DOHH2 (cell line): Measurements from ENCODE around the gene UCP3.

Experiments
- EZH2phosphoT487 ChIP-seq: fragments of 200-600 bp; sonication (generic); IDR thresholded peaks from 2 replicates; pipeline ENCODE4 v1.6.1; 2017; ENCODE audit warnings: borderline replicate concordance, mild to moderate bottlenecking, antibody characterized with exemption, low read length, moderate library complexity, mixed read lengths
- TF ChIP-seq, protein P1 (sequence below): fragments of 200-600 bp; sonication (generic); IDR thresholded peaks from one replicate; pipeline ENCODE4 v1.5.1; 2014; ENCODE audit warnings: antibody characterized with exemption, mild to moderate bottlenecking, low read depth, low read length; ENCODE audit not compliant: poor library complexity, severe bottlenecking

DNA sequence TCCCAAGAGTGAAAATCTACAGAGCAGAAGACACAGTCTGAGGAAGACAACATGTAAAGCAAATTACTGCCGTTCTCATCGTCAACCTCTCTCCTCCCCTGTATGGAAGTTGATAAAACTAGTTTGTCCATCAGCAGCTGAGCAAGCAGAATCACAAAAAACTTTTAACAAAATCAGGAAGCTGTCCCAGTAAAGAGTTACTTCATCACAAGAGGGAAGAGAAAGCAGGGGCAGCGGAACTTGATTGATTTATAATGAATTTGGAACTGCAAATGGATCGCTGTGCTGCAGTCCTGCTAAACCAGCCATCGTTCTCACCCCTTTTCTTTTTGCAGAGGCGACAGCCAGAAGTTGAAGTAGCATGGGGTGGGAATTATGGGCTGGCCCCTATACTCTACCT, 13.7 kb upstream of the UCP3 start:
- TF ChIP-seq, protein P1, sequence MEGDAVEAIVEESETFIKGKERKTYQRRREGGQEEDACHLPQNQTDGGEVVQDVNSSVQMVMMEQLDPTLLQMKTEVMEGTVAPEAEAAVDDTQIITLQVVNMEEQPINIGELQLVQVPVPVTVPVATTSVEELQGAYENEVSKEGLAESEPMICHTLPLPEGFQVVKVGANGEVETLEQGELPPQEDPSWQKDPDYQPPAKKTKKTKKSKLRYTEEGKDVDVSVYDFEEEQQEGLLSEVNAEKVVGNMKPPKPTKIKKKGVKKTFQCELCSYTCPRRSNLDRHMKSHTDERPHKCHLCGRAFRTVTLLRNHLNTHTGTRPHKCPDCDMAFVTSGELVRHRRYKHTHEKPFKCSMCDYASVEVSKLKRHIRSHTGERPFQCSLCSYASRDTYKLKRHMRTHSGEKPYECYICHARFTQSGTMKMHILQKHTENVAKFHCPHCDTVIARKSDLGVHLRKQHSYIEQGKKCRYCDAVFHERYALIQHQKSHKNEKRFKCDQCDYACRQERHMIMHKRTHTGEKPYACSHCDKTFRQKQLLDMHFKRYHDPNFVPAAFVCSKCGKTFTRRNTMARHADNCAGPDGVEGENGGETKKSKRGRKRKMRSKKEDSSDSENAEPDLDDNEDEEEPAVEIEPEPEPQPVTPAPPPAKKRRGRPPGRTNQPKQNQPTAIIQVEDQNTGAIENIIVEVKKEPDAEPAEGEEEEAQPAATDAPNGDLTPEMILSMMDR = no peak
- TF ChIP-seq EZH2phosphoT487 = no peak
